SK-N-SH (cell line): ENCODE measurements around the gene LARGE1.

Experiments
- CHD2 ChIP-seq: fragments of 150-350 bp; IDR thresholded peaks from 2 replicates; pipeline ENCODE4 v1.6.1; 2018; ENCODE audit warnings: low read length; ENCODE audit not compliant: partially characterized antibody
- CTCF ChIP-seq: fragments of 200-600 bp; sonication (generic); IDR thresholded peaks from 2 replicates; pipeline ENCODE4 v1.6.1; 2017; ENCODE audit warnings: antibody characterized with exemption, mild to moderate bottlenecking, moderate library complexity
- ELF1 ChIP-seq: IDR thresholded peaks from 2 replicates; pipeline ENCODE4 v1.4.0; 2012
- EP300 ChIP-seq, 2 experiments: IDR thresholded peaks; 2 replicates each; pipeline versions ENCODE4 v1.4.0 to v1.6.1; 2012; ENCODE audit warnings: borderline replicate concordance in 1 of 2, low read depth in 1 of 2, low read length in 1 of 2
- JUND ChIP-seq: IDR thresholded peaks from 2 replicates; pipeline ENCODE4 v1.4.0; 2012
- MEF2A ChIP-seq: IDR thresholded peaks from 2 replicates; pipeline ENCODE4 v1.4.0; 2012; ENCODE audit warnings: low read depth, borderline replicate concordance
- REST ChIP-seq: IDR thresholded peaks from 2 replicates; pipeline ENCODE4 v1.6.1; 2012; ENCODE audit warnings: mild to moderate bottlenecking, low read depth, low read length, moderate library complexity
- SIN3A ChIP-seq: IDR thresholded peaks from 2 replicates; pipeline ENCODE4 v1.6.1; 2012; ENCODE audit warnings: low read depth, mild to moderate bottlenecking, low read length, moderate library complexity, borderline replicate concordance
- SMC3 ChIP-seq: IDR thresholded peaks from 2 replicates; pipeline ENCODE4 v1.6.1; 2012; ENCODE audit warnings: low read depth, low read length, improper control_type of control experiment
- USF1 ChIP-seq: IDR thresholded peaks from 2 replicates; pipeline ENCODE4 v1.4.0; 2012; ENCODE audit warnings: low read depth, borderline replicate concordance
- USF2 ChIP-seq: fragments of 150-350 bp; IDR thresholded peaks from 2 replicates; pipeline ENCODE4 v1.6.1; 2017; ENCODE audit warnings: antibody characterized with exemption, low read length, low read depth, borderline replicate concordance

GRCh38 chr22:33831651-33832050, 88.6 kb downstream of the LARGE1 start:
- TF ChIP-seq CTCF, result no peak
- no peak for TF ChIP-seq CHD2
- TF ChIP-seq SIN3A, result no peak
- TF ChIP-seq MEF2A, result no peak
- no peak for TF ChIP-seq REST
- TF ChIP-seq JUND, result no peak
- TF ChIP-seq EP300 (IDR thresholded peaks at IDR 0.05; ENCODE audit: borderline replicate concordance in 1 of 2, low read depth in 1 of 2, low read length in 1 of 2), result no peak
- TF ChIP-seq ELF1, result no peak
- TF ChIP-seq SMC3, result no peak
- TF ChIP-seq USF1, result no peak
- TF ChIP-seq USF2, result no peak
